ENCODE measurements around the gene AIF1L.

DNA sequence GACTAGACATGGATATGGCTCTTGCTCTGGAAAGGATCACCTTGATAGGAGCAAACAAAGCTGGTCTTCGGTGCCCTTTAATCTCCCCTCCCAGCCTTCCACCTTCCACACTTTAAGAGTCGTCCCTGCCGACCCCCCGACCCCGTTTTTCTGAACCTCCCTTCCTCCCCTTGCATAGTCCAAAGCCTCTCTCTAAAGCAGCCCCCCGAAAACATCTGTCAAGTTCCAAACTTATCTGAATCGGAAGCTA is 28.6 kb downstream of the AIF1L start:
- TF ChIP-seq, protein P1, sequence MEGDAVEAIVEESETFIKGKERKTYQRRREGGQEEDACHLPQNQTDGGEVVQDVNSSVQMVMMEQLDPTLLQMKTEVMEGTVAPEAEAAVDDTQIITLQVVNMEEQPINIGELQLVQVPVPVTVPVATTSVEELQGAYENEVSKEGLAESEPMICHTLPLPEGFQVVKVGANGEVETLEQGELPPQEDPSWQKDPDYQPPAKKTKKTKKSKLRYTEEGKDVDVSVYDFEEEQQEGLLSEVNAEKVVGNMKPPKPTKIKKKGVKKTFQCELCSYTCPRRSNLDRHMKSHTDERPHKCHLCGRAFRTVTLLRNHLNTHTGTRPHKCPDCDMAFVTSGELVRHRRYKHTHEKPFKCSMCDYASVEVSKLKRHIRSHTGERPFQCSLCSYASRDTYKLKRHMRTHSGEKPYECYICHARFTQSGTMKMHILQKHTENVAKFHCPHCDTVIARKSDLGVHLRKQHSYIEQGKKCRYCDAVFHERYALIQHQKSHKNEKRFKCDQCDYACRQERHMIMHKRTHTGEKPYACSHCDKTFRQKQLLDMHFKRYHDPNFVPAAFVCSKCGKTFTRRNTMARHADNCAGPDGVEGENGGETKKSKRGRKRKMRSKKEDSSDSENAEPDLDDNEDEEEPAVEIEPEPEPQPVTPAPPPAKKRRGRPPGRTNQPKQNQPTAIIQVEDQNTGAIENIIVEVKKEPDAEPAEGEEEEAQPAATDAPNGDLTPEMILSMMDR (conservative IDR thresholded peaks at IDR 0.05; ENCODE audit: low read depth, low read length) = no peak
- TF ChIP-seq EZH2 (IDR thresholded peaks at IDR 0.05; ENCODE audit: low read length, unreplicated experiment) = no peak
- TF ChIP-seq EZH2phosphoT487 (IDR thresholded peaks at IDR 0.05; ENCODE audit: borderline replicate concordance, low read length) = no peak

Data from PC-3 (cell line).